HepG2 (cell line): Measurements from ENCODE around the gene SLIT3. TPM values are rescaled to one million over a fixed set of nuclear protein-coding genes. Genes with fewer than 3 reads are reported as not detected.

Source experiments
- ATAC-seq: fragments of 200-7000 bp; cut with Tn5 transposase; 3 replicates; pipeline ENCODE4 v1.9.1; 2020; ENCODE audit warnings: mild to moderate bottlenecking, moderate library complexity
- BruUV-seq: library from RNA; stranded (reverse); fragments of 400-500 nt; replicated peaks from 2 replicates; lab custom pipeline; 2021; lab: Mats Ljungman, UMichigan
- CTCF ChIA-PET: fragments of 300-600 bp; formaldehyde crosslinking; extraction: SDS; loops from one replicate; lab custom pipeline; 2021; ENCODE audit warnings: low total read pairs, inconsistent platforms, low intra/inter-chr PET ratio; lab: Yijun Ruan, JAX
- POLR2A ChIA-PET: fragments of 350-600 bp; sonication (Branson Sonifier 250); formaldehyde crosslinking; loops from one replicate; lab custom pipeline; 2020; ENCODE audit warnings: antibody characterized with exemption, inconsistent platforms; lab: Yijun Ruan, JAX
- DNase-seq: peaks from one replicate; pipeline ENCODE4 v3.0.0-alpha.2; 2015; ENCODE audit warnings: low spot score
- FAIRE-seq: peaks from 3 replicates; lab custom pipeline; 2011; peaks lifted over from hg19 to GRCh38; lab: Jason Lieb, UNC
- H2AFZ ChIP-seq: one replicate; pipeline ENCODE4 v1.6.1; 2011; ENCODE audit warnings: low read length, inconsistent platforms
- H3K27ac ChIP-seq: fragments of 300-600 bp; 3 replicates; pipeline ENCODE4 v1.8.0; 2011; ENCODE audit warnings: mixed run types, mild to moderate bottlenecking, mixed read lengths, low read length, inconsistent platforms; ENCODE audit not compliant: insufficient read depth; ENCODE audit errors: extremely low read length
- H3K27me3 ChIP-seq, 2 experiments: fragments of 200-600 bp in 1 of 2; 2 replicates in 1 of 2; 3 replicates in 1 of 2; pipeline versions ENCODE4 v1.6.0 to v1.8.0; 2011; ENCODE audit warnings: low read length in 2 of 2, mild to moderate bottlenecking in 2 of 2, moderate library complexity in 2 of 2, inconsistent platforms in 1 of 2; ENCODE audit not compliant: insufficient read depth in 2 of 2, control insufficient read depth in 1 of 2
- H3K36me3 ChIP-seq, 2 experiments: fragments of 200-600 bp in 1 of 2; replicated peaks in 1 of 2; 2 replicates in 1 of 2; 3 replicates in 1 of 2; pipeline versions ENCODE4 v1.5.1 to v1.8.0; 2011; ENCODE audit warnings: low read length in 2 of 2, inconsistent platforms in 1 of 2; ENCODE audit not compliant: insufficient read depth in 2 of 2, control insufficient read depth in 1 of 2
- H3K4me1 ChIP-seq: 2 replicates; pipeline ENCODE4 v1.5.1; 2012; ENCODE audit warnings: low read length, inconsistent platforms; ENCODE audit not compliant: insufficient read depth
- H3K4me2 ChIP-seq: 2 replicates; pipeline ENCODE4 v1.6.0; 2011; ENCODE audit warnings: low read depth, low read length, inconsistent platforms
- H3K4me3 ChIP-seq, 3 experiments: fragments of 200-600 bp in 1 of 3; sonication (generic), shearing (Covaris generic) in 1 of 3; replicated peaks in 1 of 3; 2 replicates each; pipeline ENCODE4 v1.5.1; 2011 to 2016; ENCODE audit warnings: low read length in 3 of 3, inconsistent platforms in 2 of 3, low read depth in 2 of 3, mild to moderate bottlenecking in 2 of 3, control low read depth in 1 of 3, mixed read lengths in 1 of 3; ENCODE audit not compliant: insufficient read depth in 1 of 3
- H3K79me2 ChIP-seq: one replicate; pipeline ENCODE4 v1.6.1; 2011; ENCODE audit warnings: low read length, inconsistent platforms; ENCODE audit not compliant: insufficient read depth
- H3K9ac ChIP-seq: 2 replicates; pipeline ENCODE4 v1.6.0; 2011; ENCODE audit warnings: mild to moderate bottlenecking, low read depth, low read length, inconsistent platforms; ENCODE audit not compliant: insufficient read depth
- H3K9me3 ChIP-seq: 2 replicates; pipeline ENCODE4 v1.5.1; 2012; ENCODE audit warnings: mild to moderate bottlenecking, low read length
- H4K20me1 ChIP-seq: 2 replicates; pipeline ENCODE4 v1.6.0; 2011; ENCODE audit warnings: inconsistent platforms, mild to moderate bottlenecking, low read length, moderate library complexity; ENCODE audit not compliant: insufficient read depth
- CEBPZ ChIP-seq: IDR thresholded peaks from 2 replicates; pipeline ENCODE4 v1.6.1; 2012; ENCODE audit warnings: low read length, improper control_type of control experiment
- CREM ChIP-seq, 2 experiments: sonication (generic) in 1 of 2; formaldehyde crosslinking in 1 of 2; IDR thresholded peaks; 2 replicates each; pipeline versions ENCODE4 v1.4.0 to v1.6.1; 2016 to 2020; ENCODE audit warnings: antibody characterized with exemption in 1 of 2, mild to moderate bottlenecking in 1 of 2, missing genetic modification reagents in 1 of 2
- GMEB2 ChIP-seq: IDR thresholded peaks from 2 replicates; pipeline ENCODE4 v1.6.1; 2016; ENCODE audit warnings: missing biosample characterization, missing genetic modification reagents, low read depth
- LRRFIP1 ChIP-seq: sonication (generic); formaldehyde crosslinking; conservative IDR thresholded peaks from 2 replicates; pipeline ENCODE4 v1.4.0; 2020; ENCODE audit warnings: missing genetic modification reagents
- MBD4 ChIP-seq: IDR thresholded peaks from 2 replicates; pipeline ENCODE4 v1.6.1; 2012; ENCODE audit warnings: low read length, inconsistent platforms, borderline replicate concordance
- NFYB ChIP-seq: sonication (generic); formaldehyde crosslinking; IDR thresholded peaks from 2 replicates; pipeline ENCODE4 v1.4.0; 2020; ENCODE audit warnings: missing genetic modification reagents
- NPAS2 ChIP-seq: sonication (generic); formaldehyde crosslinking; IDR thresholded peaks from 2 replicates; pipeline ENCODE4 v1.8.0; 2022; ENCODE audit warnings: mild to moderate bottlenecking, missing genetic modification reagents, borderline replicate concordance
- REPIN1 ChIP-seq: sonication (generic); formaldehyde crosslinking; IDR thresholded peaks from 2 replicates; pipeline ENCODE4 v1.8.0; 2022; ENCODE audit warnings: missing genetic modification reagents, low read depth, mild to moderate bottlenecking, borderline replicate concordance
- ZBTB7A ChIP-seq: sonication (generic); formaldehyde crosslinking; IDR thresholded peaks from 2 replicates; pipeline ENCODE4 v1.8.0; 2022; ENCODE audit warnings: mild to moderate bottlenecking, missing genetic modification reagents
- ZNF331 ChIP-seq: sonication (generic); formaldehyde crosslinking; IDR thresholded peaks from 2 replicates; pipeline ENCODE4 v1.4.0; 2020; ENCODE audit warnings: missing genetic modification reagents
- ZNF710 ChIP-seq: sonication (generic); formaldehyde crosslinking; IDR thresholded peaks from 2 replicates; pipeline ENCODE4 v1.5.0; 2020; ENCODE audit warnings: mild to moderate bottlenecking, missing genetic modification reagents, borderline replicate concordance
- ZSCAN31 ChIP-seq: sonication (generic); formaldehyde crosslinking; IDR thresholded peaks from 2 replicates; pipeline ENCODE4 v1.5.0; 2020; ENCODE audit warnings: low read depth, mild to moderate bottlenecking, missing genetic modification reagents
- ZSCAN5A ChIP-seq: sonication (generic); formaldehyde crosslinking; IDR thresholded peaks from 2 replicates; pipeline ENCODE4 v1.8.0; 2022; ENCODE audit warnings: mild to moderate bottlenecking, missing genetic modification reagents, borderline replicate concordance
- WGBS: methylation state at CpG from one replicate; pipeline ENCODE4 v1.1.6; 2017; ENCODE audit warnings: low lambda C conversion rate; 5-methylcytosine and 5-hydroxymethylcytosine counted together
- in situ Hi-C: cut with HindIII; loops from 2 replicates; pipeline ENCODE4 v1.10.0; 2017; ENCODE audit warnings: low pct_unique_long_range_greater_than_20kb; ENCODE audit not compliant: extremely low pct_ligation_motif_present
- intact Hi-C: fragments of 100-400 bp; cut with micrococcal nuclease; formaldehyde crosslinking; loops from one replicate; pipeline ENCODE4 v1.10.0; 2022; ENCODE audit not compliant: unreplicated experiment
- polyA plus RNA-seq, 8 experiments: library from polyadenylated mRNA; depleted of rRNA in 3 of 8; stranded (reverse) in 7 of 8; unstranded in 1 of 8; fragments of >200 nt; fragmentation: Illumina TruSeq in 4 of 8; extraction: Trizol in 4 of 8; gene quantifications; 2 replicates each; pipeline versions ENCODE4 v1.2.1 to v1.2.3, GENCODE V29; 2011 to 2016; ENCODE audit warnings: low read depth in 4 of 8, missing spikeins in 1 of 8, mixed read lengths in 1 of 8; ENCODE audit not compliant: insufficient read depth in 1 of 8
- total RNA-seq, 5 experiments: library from RNA; depleted of rRNA; stranded (reverse); fragments of >200 nt; fragmentation: Illumina TruSeq; extraction: Trizol; gene quantifications; 2 replicates each; pipeline ENCODE4 v1.2.3, GENCODE V29; 2016; ENCODE audit warnings: low read depth in 1 of 5

The SLIT3 gene
- total and polyA plus RNA-seq, 2 of the 13 experiments (the other 11 are each of a cell fraction or from before 2014, with no cell fraction given): not detected

- POLR2A ChIA-PET: no interaction called here
- BruUV-seq: no TSS peak
- Histone ChIP-seq H3K27ac (no peak overlapping the region), H3K79me2 (no peaks in the 10 kb centered on the region), H3K4me1 (no peaks in the 10 kb centered on the region), H3K27me3 (peaks cover 0 to 40% of the 10 kb centered on the region in 2 experiments; a peak in 2 of 5 replicates), H3K9me3 (no peaks in the 10 kb centered on the region), H2AFZ (no peak overlapping the region), H3K4me2 (no peak overlapping the region), H4K20me1 (no peaks in the 10 kb centered on the region), H3K9ac (no peak overlapping the region), H3K36me3 (no peaks in the 10 kb centered on the region), H3K4me3 (no peak overlapping the region)
- FAIRE-seq (no peak), DNase-seq (no peak), ATAC-seq (no peak)
- 0% methylated on average over 1 of the region's 1 CpG for WGBS
- intact Hi-C loops: no loop called here
- CTCF ChIA-PET: no interaction called here
- in situ Hi-C loops: no loop called here
- no peak for TF ChIP-seq LRRFIP1 (CRISPR knock-in tag)
- no peak for TF ChIP-seq ZNF331
- TF ChIP-seq ZBTB7A: no peak
- TF ChIP-seq CREM (IDR thresholded peaks at IDR 0.05): no peak
- no peak for TF ChIP-seq CREM (CRISPR knock-in tag; IDR thresholded peaks at IDR 0.05)
- TF ChIP-seq ZSCAN31 (CRISPR knock-in tag): no peak
- TF ChIP-seq NFYB: no peak
- no peak for TF ChIP-seq MBD4
- no peak for TF ChIP-seq CEBPZ
- no peak for TF ChIP-seq NPAS2 (CRISPR knock-in tag)
- TF ChIP-seq ZSCAN5A (CRISPR knock-in tag): no peak
- TF ChIP-seq REPIN1 (CRISPR knock-in tag): no peak
- TF ChIP-seq GMEB2 (CRISPR knock-in tag): no peak
- TF ChIP-seq ZNF710 (CRISPR knock-in tag): no peak
Measured at GRCh38 chr5:169013846-169014245, 287.1 kb downstream of the SLIT3 start.
